ENCODE measurements around the gene PDZRN4. TPM values are rescaled to one million over a fixed set of nuclear protein-coding genes. Genes with fewer than 3 reads are reported as not detected.

PDZRN4 gene
- total and polyA plus RNA-seq, 2 donors = 11.5 to 26.5 TPM

GRCh38 chr12:41514021-41514777 is 326.1 kb downstream of the PDZRN4 start:
- Histone ChIP-seq H3K4me3 (ENCODE audit: low read depth, low read length) (no peak overlapping the region), H3K27ac (ENCODE audit: low read depth) (no peak overlapping the region), H3K36me3 (ENCODE audit: insufficient read depth) (no peaks in the 10 kb centered on the region), H3K4me1 (ENCODE audit: insufficient read depth) (no peaks in the 10 kb centered on the region)
- DNase-seq (ENCODE audit: extremely low spot score) = peak; percentile 23
- WGBS = 58% methylated on average over 4 of the region's 4 CpGs

DNA sequence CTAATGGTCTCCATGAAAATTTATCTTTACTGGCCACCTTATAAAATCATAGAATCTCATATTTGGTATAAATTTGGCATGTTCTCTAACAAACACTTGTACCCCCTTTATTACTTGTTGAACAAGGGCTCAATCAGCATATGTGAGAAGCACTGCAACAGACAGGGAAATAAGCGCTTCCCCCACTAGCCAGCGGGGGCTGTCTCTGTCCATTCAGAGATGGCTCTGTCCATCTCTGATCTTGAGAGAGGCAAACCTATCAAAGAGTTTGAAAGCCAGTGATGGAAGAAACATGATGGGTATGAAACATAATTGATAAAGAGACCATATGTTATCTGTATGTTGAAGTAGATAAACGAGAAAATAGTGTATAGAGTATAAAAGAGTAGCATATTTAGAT is 326.8 kb downstream of the PDZRN4 start:
- H3K36me3 ChIP-seq (ENCODE audit: insufficient read depth) = no peaks in the 10 kb centered on the region
- no peak for DNase-seq (ENCODE audit: extremely low spot score)
- H3K27ac ChIP-seq (ENCODE audit: low read depth) = no peak overlapping the region
- no peak overlapping the region for H3K4me3 ChIP-seq (ENCODE audit: low read depth, low read length)
- 93% methylated on average over 3 of the region's 3 CpGs for WGBS
- H3K4me1 ChIP-seq (ENCODE audit: insufficient read depth) = no peaks in the 10 kb centered on the region

GRCh38 chr12:41515953-41516352 is 327.8 kb downstream of the PDZRN4 start:
- DNase-seq (ENCODE audit: extremely low spot score) = no peak
- Histone ChIP-seq H3K36me3 (ENCODE audit: insufficient read depth) (no peaks in the 10 kb centered on the region), H3K4me3 (ENCODE audit: low read depth, low read length) (no peak overlapping the region), H3K4me1 (ENCODE audit: insufficient read depth) (no peaks in the 10 kb centered on the region), H3K27ac (ENCODE audit: low read depth) (no peak overlapping the region)
- WGBS = 81% methylated on average over 3 of the region's 3 CpGs

DNA sequence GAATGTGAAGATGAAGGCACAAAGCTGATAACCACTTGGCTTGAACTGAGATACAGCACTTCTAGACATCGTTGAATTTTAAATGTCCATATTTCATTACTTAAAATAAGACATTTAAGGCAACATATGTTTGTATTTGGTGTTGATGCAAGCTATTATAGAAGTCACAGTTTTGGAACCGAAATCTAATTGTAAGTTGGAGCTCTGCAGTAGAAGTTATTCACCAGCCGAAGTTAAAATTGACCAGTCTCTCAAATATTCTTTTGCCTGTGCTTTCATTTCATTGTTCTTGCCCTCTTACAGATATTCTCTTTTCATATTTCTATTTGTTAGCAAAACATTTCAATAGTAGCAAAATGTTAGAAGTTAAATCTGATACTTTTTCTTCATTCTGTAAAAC is 332.7 kb downstream of the PDZRN4 start:
- Histone ChIP-seq H3K36me3 (ENCODE audit: insufficient read depth) (no peaks in the 10 kb centered on the region), H3K4me1 (ENCODE audit: insufficient read depth) (no peaks in the 10 kb centered on the region), H3K27ac (ENCODE audit: low read depth) (no peak overlapping the region), H3K4me3 (ENCODE audit: low read depth, low read length) (no peak overlapping the region)
- 63% methylated on average over 3 of the region's 3 CpGs for WGBS
- DNase-seq (ENCODE audit: extremely low spot score) = no peak

DNA sequence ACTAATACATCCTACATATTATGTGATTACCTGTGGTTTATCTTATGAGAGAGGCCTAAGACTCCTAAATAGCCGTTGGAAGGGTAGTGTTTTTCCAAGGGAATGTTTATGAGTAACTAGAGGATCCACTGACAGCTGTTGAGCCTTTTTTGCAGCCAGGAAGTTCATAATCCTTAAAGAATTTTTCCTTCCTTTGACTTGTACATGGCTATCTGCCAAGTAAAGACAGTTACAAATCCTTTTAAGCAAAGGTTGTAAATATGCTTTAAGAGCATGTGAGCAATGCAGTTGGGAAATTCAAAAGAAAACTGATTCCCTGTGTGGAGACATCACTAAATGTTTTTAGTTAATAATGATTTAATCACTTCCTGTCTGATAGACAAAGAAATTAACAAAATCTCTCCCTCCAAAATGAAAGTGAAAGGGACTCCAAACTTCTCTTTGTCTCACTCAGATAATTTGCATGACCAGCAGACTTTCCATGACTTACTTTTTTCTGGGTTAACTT is 333.8 kb downstream of the PDZRN4 start:
- 4% methylated on average over 1 of the region's 1 CpG for WGBS
- Histone ChIP-seq H3K4me1 (ENCODE audit: insufficient read depth) (no peaks in the 10 kb centered on the region), H3K27ac (ENCODE audit: low read depth) (no peak overlapping the region), H3K4me3 (ENCODE audit: low read depth, low read length) (no peak overlapping the region), H3K36me3 (ENCODE audit: insufficient read depth) (no peaks in the 10 kb centered on the region)
- DNase-seq (ENCODE audit: extremely low spot score) = peak; percentile 67

- Histone ChIP-seq H3K4me1 (ENCODE audit: insufficient read depth) (no peaks in the 10 kb centered on the region), H3K4me3 (ENCODE audit: low read depth, low read length) (no peak overlapping the region), H3K27ac (ENCODE audit: low read depth) (no peak overlapping the region), H3K36me3 (ENCODE audit: insufficient read depth) (no peaks in the 10 kb centered on the region)
- DNase-seq (ENCODE audit: extremely low spot score) = no peak
- WGBS = 96% methylated on average over 2 of the region's 2 CpGs
Observed at GRCh38 chr12:41527062-41527461, 338.9 kb downstream of the PDZRN4 start.

DNA sequence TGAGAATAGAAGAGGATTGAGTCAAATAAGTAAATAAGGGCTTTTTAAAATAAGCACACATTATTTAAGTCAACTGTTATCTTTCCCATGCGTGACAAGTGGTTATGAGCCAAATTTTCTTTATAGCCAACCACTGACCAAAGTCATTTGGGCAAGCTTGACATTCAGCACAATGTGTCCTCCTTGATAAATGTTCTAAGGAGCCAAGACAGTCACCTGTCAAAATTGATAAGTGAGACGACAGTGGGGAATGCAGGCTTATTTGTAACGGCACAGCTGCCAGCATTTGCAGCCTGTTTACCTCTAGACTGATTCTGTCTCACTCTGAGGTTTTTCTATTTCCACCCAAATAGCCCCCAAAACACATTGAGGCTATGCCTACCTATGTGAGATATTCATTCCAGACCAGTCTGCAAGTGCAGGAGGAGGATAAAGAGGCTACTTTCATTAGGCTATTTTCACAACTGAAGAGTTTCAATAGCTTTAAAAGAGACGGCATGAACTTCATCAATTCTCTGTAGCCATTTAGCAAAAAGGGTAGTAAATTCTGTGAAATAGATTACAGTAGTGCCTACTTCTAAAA is 339.5 kb downstream of the PDZRN4 start:
- H3K27ac ChIP-seq (ENCODE audit: low read depth) = no peak overlapping the region
- no peaks in the 10 kb centered on the region for H3K4me1 ChIP-seq (ENCODE audit: insufficient read depth)
- 74% methylated on average over 4 of the region's 4 CpGs for WGBS
- H3K36me3 ChIP-seq (ENCODE audit: insufficient read depth) = no peaks in the 10 kb centered on the region
- no peak for DNase-seq (ENCODE audit: extremely low spot score)
- no peak overlapping the region for H3K4me3 ChIP-seq (ENCODE audit: low read depth, low read length)

DNA sequence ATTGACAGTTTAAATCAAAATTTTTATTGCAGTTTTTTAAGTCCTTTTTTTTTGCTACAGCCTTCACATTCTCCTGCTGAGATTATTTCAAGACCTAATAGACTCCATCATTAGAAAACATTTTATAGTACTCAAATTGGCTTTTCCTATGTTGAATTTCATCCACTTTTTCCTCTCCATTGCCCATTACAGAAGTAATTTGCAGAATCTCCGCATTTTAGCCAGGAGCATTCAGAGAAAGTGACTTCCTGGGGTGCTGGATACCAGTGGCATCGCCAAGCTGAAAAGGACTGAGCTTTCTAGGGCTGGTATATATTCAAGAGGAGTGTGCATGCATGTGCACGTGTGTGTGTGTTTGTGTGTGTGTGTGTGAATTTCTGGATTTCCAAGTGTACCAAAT is 340.8 kb downstream of the PDZRN4 start:
- no peaks in the 10 kb centered on the region for H3K36me3 ChIP-seq (ENCODE audit: insufficient read depth)
- WGBS = 88% methylated on average over 3 of the region's 3 CpGs
- no peaks in the 10 kb centered on the region for H3K4me1 ChIP-seq (ENCODE audit: insufficient read depth)
- H3K4me3 ChIP-seq (ENCODE audit: low read depth, low read length) = no peak overlapping the region
- H3K27ac ChIP-seq (ENCODE audit: low read depth) = no peak overlapping the region
- no peak for DNase-seq (ENCODE audit: extremely low spot score)

GRCh38 chr12:41530441-41530840 is 342.3 kb downstream of the PDZRN4 start:
- 85% methylated on average over 5 of the region's 5 CpGs for WGBS
- no peak overlapping the region for H3K4me3 ChIP-seq (ENCODE audit: low read depth, low read length)
- DNase-seq (ENCODE audit: extremely low spot score) = no peak
- H3K27ac ChIP-seq (ENCODE audit: low read depth) = no peak overlapping the region
- no peaks in the 10 kb centered on the region for H3K4me1 ChIP-seq (ENCODE audit: insufficient read depth)
- no peaks in the 10 kb centered on the region for H3K36me3 ChIP-seq (ENCODE audit: insufficient read depth)

- no peak overlapping the region for H3K27ac ChIP-seq (ENCODE audit: low read depth)
- no peaks in the 10 kb centered on the region for H3K4me1 ChIP-seq (ENCODE audit: insufficient read depth)
- 60% methylated on average over 13 of the region's 13 CpGs for WGBS
- no peaks in the 10 kb centered on the region for H3K36me3 ChIP-seq (ENCODE audit: insufficient read depth)
- no peak overlapping the region for H3K4me3 ChIP-seq (ENCODE audit: low read depth, low read length)
- no peak for DNase-seq (ENCODE audit: extremely low spot score)
Observed at GRCh38 chr12:41531147-41531829, 343.2 kb downstream of the PDZRN4 start.

DNA sequence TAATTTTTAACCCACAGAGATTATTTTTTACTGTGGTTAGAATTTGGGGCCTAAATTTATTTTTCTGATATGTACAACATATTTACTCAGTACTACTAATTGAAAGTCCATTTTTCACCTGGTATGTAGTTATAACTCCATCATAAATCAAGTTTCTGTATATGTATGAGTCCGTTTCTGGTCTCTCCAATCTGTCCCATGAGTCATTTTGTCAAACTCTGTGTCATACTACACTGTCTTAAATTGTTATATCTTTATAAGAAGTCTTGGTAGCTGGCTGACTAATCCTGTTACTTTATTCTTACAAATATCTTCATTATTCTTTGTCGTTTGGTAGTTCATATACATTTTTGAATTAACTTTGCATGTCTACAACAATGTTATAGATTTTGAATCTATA is 344.0 kb downstream of the PDZRN4 start:
- WGBS = 88% methylated on average over 2 of the region's 2 CpGs
- Histone ChIP-seq H3K36me3 (ENCODE audit: insufficient read depth) (no peaks in the 10 kb centered on the region), H3K4me3 (ENCODE audit: low read depth, low read length) (no peak overlapping the region), H3K27ac (ENCODE audit: low read depth) (no peak overlapping the region), H3K4me1 (ENCODE audit: insufficient read depth) (no peaks in the 10 kb centered on the region)
- DNase-seq (ENCODE audit: extremely low spot score) = no peak

DNA sequence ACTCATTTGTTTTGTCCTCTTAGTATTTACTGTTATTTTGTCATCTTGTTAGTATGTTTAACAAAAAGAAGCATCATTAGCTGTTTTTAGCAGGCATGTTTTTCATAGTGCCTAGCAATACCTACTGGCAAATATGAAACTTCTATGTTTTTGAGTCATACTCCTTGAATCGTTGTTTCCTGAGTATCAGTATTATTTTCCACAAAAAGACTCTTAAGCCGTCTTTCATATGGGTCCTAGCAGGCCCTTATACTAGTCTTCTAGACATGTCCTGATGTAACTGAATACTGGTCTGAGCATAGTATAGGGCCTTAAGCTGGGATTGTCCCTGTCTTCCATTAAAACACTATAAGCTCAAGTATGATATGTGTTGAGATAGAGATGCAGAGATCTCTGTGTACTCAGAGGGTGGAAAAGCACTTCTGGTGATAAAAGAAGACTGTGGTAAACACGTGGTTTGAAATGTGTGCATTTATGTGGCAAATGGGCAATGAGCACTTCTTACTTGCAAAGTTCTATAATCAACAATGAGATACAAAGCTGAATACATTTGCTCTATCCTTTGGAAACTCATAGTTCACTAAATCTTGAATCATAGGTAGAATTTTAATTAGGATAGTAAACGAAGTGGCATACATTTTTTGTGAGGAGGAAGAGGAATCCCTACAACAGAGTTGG is 348.8 kb downstream of the PDZRN4 start:
- Histone ChIP-seq H3K4me1 (ENCODE audit: insufficient read depth) (no peaks in the 10 kb centered on the region), H3K36me3 (ENCODE audit: insufficient read depth) (no peaks in the 10 kb centered on the region), H3K27ac (ENCODE audit: low read depth) (no peak overlapping the region), H3K4me3 (ENCODE audit: low read depth, low read length) (no peak overlapping the region)
- whole genome bisulfite sequencing = 91% methylated on average over 4 of the region's 4 CpGs
- DNase-seq (ENCODE audit: extremely low spot score) = no peak

DNA sequence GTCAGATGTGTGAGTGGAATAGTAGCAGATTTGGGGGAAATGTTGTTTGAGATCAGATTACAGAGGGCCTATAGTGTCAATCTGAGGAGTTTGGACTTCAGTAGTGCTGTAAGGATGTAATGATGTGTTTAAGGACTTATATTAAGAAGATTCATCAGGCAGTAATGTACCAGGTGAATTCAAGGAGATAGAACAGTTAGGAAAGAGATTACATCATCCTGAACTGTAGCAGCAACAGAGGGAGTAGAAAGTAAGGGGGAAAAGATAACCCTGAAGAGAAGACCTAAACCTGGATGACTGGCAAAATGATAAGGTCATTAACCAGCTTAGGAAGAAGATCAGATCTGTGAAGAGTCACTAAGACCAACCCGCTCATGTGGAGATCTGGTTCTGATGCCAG is 349.4 kb downstream of the PDZRN4 start:
- no peaks in the 10 kb centered on the region for H3K36me3 ChIP-seq (ENCODE audit: insufficient read depth)
- H3K4me1 ChIP-seq (ENCODE audit: insufficient read depth) = no peaks in the 10 kb centered on the region
- no peak for DNase-seq (ENCODE audit: extremely low spot score)
- no peak overlapping the region for H3K27ac ChIP-seq (ENCODE audit: low read depth)
- no peak overlapping the region for H3K4me3 ChIP-seq (ENCODE audit: low read depth, low read length)
- WGBS = 98% methylated on average over 1 of the region's 1 CpG

Data from urinary bladder (tissue), 4 donors.